Right lobe of liver (tissue), 4 donors: ENCODE data around the gene SLC25A42.

Source experiments
- POLR2A ChIP-seq: fragments of 450-650 bp; IDR thresholded peaks from one replicate; pipeline ENCODE4 v1.6.1; 2017; ENCODE audit warnings: antibody characterized with exemption, mild to moderate bottlenecking
- TF ChIP-seq, protein P1 (sequence below), 4 donors: fragments of 200-600 bp in 3 of 4; fragments of 450-650 bp in 1 of 4; IDR thresholded peaks; one replicate each; pipeline versions ENCODE4 v1.5.1 to v1.8.0; 2016 to 2022; ENCODE audit warnings: antibody characterized with exemption in 4 of 4, mild to moderate bottlenecking in 2 of 4
- donor health status: DM: no; HTN: no; CAD: no.
- donor health status: DM: no; HTN: no; CAD: no.
- donor health status: DM: no; HTN: yes; CAD: no.

DNA sequence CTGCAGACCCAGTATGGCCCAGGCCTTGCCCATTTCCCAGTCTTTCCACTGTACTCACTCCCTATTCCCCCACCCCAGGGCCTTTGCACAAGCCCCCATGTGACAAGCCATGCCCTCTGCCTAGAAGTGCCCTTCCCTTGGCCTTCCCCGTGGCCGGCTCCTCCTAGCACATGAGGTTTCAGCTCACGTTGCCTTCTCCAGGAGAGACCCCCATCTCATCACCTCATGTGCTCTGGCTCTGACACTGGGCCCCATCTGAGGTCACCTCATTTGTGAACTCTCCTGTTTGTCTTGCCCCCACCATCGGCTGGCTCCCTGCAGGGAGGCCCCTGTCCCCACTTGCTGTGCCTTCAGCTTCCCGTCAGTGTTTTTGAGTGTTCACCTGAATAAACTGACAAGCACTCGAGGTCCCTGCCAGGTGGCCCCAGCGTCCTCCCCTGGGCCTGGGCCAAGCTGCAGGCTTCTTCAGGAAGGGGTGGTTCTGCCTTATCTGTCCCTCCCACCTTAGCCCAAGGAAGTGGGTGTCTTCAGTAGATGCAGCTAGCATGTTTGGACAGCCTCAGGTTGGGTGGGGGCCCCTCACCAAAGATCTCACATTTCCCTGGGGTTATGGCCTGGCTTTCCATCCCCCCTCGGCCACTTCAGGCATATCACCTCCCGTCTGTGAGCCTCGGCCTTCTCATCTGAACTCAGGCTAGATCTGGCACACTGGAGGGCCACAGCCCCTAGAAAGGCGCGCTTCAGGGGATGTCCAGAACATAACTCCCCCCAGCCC, 3.8 kb upstream of the SLC25A42 start:
- TF ChIP-seq, protein P1, sequence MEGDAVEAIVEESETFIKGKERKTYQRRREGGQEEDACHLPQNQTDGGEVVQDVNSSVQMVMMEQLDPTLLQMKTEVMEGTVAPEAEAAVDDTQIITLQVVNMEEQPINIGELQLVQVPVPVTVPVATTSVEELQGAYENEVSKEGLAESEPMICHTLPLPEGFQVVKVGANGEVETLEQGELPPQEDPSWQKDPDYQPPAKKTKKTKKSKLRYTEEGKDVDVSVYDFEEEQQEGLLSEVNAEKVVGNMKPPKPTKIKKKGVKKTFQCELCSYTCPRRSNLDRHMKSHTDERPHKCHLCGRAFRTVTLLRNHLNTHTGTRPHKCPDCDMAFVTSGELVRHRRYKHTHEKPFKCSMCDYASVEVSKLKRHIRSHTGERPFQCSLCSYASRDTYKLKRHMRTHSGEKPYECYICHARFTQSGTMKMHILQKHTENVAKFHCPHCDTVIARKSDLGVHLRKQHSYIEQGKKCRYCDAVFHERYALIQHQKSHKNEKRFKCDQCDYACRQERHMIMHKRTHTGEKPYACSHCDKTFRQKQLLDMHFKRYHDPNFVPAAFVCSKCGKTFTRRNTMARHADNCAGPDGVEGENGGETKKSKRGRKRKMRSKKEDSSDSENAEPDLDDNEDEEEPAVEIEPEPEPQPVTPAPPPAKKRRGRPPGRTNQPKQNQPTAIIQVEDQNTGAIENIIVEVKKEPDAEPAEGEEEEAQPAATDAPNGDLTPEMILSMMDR (IDR thresholded peaks at IDR 0.05): no peak
- no peak for TF ChIP-seq POLR2A
